Camera-type eye (tissue), 1 donor: Measurements from ENCODE around the gene OR2T35. TPM values are rescaled to one million over a fixed set of nuclear protein-coding genes. Genes with fewer than 3 reads are reported as not detected.

Source experiments
- total RNA-seq: library from RNA; depleted of rRNA; stranded (reverse); fragments of >200 nt; gene quantifications from one replicate; pipeline ENCODE4 v1.2.3, GENCODE V29; 2014

Gene OR2T35, protein sequence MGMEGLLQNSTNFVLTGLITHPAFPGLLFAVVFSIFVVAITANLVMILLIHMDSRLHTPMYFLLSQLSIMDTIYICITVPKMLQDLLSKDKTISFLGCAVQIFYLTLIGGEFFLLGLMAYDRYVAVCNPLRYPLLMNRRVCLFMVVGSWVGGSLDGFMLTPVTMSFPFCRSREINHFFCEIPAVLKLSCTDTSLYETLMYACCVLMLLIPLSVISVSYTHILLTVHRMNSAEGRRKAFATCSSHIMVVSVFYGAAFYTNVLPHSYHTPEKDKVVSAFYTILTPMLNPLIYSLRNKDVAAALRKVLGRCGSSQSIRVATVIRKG
- not detected for total RNA-seq

DNA sequence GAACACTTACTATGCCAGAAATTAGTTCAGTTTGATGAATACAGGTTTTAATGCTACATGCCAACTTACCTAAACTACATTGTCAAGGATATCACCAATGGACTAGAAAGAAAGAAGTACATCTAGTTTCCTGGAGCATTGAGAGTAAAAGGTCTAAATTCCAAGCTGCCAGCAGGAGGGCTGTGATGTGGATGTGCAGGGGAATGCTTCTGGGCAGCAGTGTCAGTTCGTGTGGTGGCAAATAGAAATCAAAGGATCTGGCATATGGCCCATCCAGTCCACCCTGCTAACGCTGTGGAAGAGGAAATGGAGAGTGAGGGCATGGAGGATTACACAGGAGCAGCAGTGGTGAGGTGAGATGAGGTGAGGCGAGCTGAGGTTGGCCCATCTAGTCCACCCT is at the start of gene OR2T35:
Gene OR2T35 (minus strand): TSS at position 101 of the 400 bp plus-strand sequence. CDS start 6,020 bp downstream, outside the sequence.

DNA sequence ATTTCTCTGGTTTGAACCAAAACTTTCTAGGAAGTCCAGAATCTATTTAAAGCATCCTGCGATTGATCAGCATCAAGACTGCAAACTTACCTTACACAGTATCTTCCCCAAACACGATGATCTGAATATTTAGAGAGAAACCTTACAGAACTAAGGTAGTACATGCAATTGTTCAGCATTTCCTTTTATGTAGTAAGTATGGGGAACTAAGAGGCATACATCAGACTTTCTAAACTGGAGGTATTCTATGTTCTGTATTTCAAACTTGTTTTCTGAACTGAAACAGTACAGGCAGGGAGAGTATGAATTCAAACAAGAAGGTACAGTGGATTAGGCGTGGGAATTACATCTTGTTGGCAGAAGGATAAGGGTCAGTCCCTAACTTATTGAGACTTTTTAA is 10.3 kb upstream of the OR2T35 start, which contains the start of gene OR2T27:
Gene OR2T27 (minus strand): TSS at position 175 of the 400 bp plus-strand sequence. CDS start 4,644 bp downstream, outside the sequence.

DNA sequence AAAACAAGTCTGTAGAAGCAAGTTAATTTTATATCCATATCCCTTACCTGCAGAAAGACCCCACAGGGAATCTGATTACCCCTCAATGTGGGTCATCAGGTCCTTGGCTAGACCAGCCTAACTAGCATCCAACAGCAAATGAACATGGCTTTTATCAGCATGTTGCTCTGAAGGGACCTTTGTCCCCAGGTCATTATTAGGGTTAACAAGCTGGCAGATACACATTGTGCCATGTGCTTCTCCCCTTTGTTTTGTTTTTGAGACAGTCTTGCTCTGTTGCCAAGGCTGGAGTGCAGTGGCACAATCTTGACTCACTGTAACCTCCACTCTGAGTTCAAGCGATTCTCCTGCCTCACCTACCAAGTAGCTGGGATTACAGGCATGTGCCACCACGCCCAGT is 10.1 kb downstream of the OR2T35 start, which contains the start of gene OR2T11:
Gene OR2T11 (minus strand): TSS at position 101 of the 400 bp plus-strand sequence. CDS start 7,963 bp downstream, outside the sequence.

DNA sequence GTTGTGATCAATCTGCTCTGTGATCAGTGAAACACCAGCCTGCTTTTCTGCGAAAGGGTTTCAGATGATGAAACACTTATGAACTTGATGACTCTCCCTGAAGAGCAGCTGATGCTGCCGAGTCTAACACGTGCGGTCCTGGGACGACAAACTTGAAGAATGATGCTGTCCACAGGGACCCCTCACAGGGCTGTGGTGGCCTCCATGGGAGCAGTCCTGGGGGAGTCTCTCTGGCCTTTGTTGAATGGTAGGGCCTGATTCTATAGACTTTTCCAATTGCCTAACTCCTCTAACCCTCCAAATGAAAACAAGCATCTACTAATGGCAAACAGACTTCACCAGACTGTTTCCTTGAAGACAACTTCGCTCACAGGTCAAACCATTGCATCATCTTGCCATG is 47.5 kb downstream of the OR2T35 start, which contains the start of gene OR2T10:
Gene OR2T10 (minus strand): TSS at position 112 of the 400 bp plus-strand sequence. CDS start 3,932 bp downstream, outside the sequence.

Other genes starting within 250 kb of the OR2T35 start
- not detected for gene OR2T1, start 242.2 kb downstream of the OR2T35 start, total RNA-seq
- gene OR2T2, start 199.6 kb downstream of the OR2T35 start, total RNA-seq, result not detected
- gene OR2T3, start 171.9 kb downstream of the OR2T35 start, total RNA-seq, result not detected
- gene OR2T5, start 156.7 kb downstream of the OR2T35 start, total RNA-seq, result not detected
- not detected for gene OR2G6, start 137.2 kb downstream of the OR2T35 start, total RNA-seq
- gene OR2T29, start 82.5 kb downstream of the OR2T35 start, total RNA-seq, result not detected
- gene OR2T34, start 70.5 kb downstream of the OR2T35 start, total RNA-seq, result not detected
- gene OR2T10, start 47.6 kb downstream of the OR2T35 start, total RNA-seq, result not detected
- not detected for gene OR2T11, start 10.2 kb downstream of the OR2T35 start, total RNA-seq
- not detected for gene OR2T27, start 10.2 kb upstream of the OR2T35 start, total RNA-seq
- gene OR14I1, start 57.5 kb upstream of the OR2T35 start, total RNA-seq, result not detected
- gene LYPD8, start 110.5 kb upstream of the OR2T35 start, total RNA-seq, result not detected
- 21.8 TPM for gene SH3BP5L, start 180.6 kb upstream of the OR2T35 start, total RNA-seq
- 30.7 TPM for gene ZNF672, start 192.9 kb upstream of the OR2T35 start, total RNA-seq
- gene ZNF692, start 213.8 kb upstream of the OR2T35 start, total RNA-seq, result 47.0 TPM